Erythroblast (primary cell): ENCODE results near the gene SPOCK1.

Experiments
- GATA1 ChIP-seq: IDR thresholded peaks from 2 replicates; pipeline ENCODE4 v1.6.1; 2011; ENCODE audit warnings: low read depth, mild to moderate bottlenecking, control low read depth, low read length, moderate library complexity
- POLR2A ChIP-seq: IDR thresholded peaks from 2 replicates; pipeline ENCODE4 v1.6.1; 2011; ENCODE audit warnings: mild to moderate bottlenecking, low read length

DNA sequence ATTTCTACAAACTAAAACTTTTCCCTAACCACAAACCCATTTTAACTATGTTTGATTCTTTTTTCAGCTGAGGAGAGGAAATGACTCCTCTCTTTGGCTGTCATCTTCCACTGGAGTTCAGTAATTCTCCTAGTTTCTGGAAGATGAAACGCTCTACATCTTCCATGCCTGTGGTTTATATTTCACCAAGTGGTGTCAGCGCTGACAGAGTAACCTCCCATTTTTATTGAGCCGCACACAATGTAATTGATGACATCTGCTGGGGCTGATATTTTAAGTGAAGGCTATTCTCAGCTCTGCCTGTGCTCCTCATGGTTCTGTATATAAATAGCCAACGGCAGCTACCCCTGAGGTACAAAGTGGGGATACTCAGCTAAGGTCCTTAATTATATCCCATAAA is 234.6 kb downstream of the SPOCK1 start:
- TF ChIP-seq POLR2A (no peak), GATA1 (no peak)
